ENCODE measurements around the gene XPO6.
A peak's percentile ranks its signal among the peaks of the same experiment; 100 is the strongest.

Gene XPO6

DNA sequence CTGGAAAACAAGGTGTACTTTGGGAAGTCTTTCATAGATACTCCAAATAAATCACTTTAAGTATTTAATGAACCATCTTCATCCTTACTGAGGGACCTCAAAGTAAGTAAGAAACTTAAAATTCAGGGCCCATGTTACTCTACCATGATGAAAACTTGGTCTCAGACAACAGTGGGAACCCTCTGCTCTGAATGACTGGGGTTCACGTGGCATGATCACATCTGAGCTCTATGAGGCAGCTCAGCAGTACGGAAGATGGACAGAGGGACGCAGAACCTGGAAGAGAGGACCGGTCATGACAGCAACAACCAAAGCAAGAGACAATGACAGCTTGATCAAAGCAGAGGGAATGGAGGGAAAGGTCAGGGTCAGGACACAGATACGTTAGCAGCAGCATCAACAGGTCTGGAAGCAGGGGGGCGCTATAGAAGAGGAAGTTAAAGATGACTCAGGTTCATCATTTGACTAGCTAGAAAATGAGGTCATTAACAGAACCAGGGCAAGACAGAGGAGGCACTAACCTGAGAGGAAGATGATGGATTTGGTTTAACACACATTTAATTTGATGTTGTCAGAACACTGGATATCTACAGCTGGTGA, 9.5 kb downstream of the XPO6 start:
- Histone ChIP-seq H3K79me2 (ENCODE audit: control insufficient read depth, insufficient read depth, low read length) (peaks cover 53% of the 10 kb centered on the region), H4K8ac (ENCODE audit: low read depth, low read length) (no peak overlapping the region), H3K4ac (ENCODE audit: low read depth, low read length) (no peak overlapping the region), H2BK5ac (ENCODE audit: low read length) (no peak overlapping the region), H3K4me1 (ENCODE audit: control insufficient read depth, low read depth, low read length) (peaks cover 4% of the 10 kb centered on the region), H3K36me3 (ENCODE audit: control insufficient read depth, insufficient read depth, low read length) (peaks cover 9% of the 10 kb centered on the region), H2BK15ac (replicated peaks; ENCODE audit: low read depth) (no peak overlapping the region), H3K27me3 (ENCODE audit: insufficient read depth, low read length, poor library complexity) (no peaks in the 10 kb centered on the region), H2BK120ac (ENCODE audit: low read depth, low read length) (no peak overlapping the region), H3K79me1 (ENCODE audit: low read length) (peaks cover 33% of the 10 kb centered on the region), H3K4me2 (ENCODE audit: low read length) (no peak overlapping the region), H3K56ac (ENCODE audit: low read length) (no peak overlapping the region), H3K4me3 (ENCODE audit: low read length) (no peak overlapping the region), H2AK5ac (ENCODE audit: low read length) (no peak overlapping the region), H3K23ac (ENCODE audit: low read length) (no peak overlapping the region), H3K18ac (ENCODE audit: low read length) (no peak overlapping the region), H3K9ac (ENCODE audit: low read length) (no peak overlapping the region), H3K27ac (ENCODE audit: low read depth, low read length) (no peak overlapping the region), H4K5ac (ENCODE audit: low read length) (no peak overlapping the region)
- peak; percentile 62 for DNase-seq
- WGBS (ENCODE audit: extremely low coverage, insufficient coverage, low lambda C conversion rate): no CpG with 5 or more reads among the region's 6 CpGs

DNA sequence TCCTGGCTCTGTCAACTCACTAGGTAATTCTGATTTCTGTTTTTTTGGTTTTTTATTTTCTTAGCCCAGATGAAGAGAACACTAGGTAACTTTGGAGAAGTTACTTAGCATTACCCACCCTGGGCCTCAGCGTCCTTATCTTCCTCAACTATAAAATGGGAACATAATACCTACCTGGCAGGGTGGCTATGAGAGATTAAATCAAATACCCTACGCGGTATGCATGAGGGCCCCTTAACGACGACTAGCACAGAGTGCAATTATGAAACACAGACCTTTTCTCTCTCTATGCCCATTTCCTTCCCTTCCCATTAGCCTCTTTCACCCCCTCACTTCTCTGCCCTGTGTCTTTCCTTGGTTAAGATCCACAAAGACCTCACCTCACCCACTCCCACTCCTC, 11.1 kb downstream of the XPO6 start:
- Histone ChIP-seq H2BK5ac (ENCODE audit: low read length) (no peak overlapping the region), H3K4me2 (ENCODE audit: low read length) (no peak overlapping the region), H4K5ac (ENCODE audit: low read length) (no peak overlapping the region), H3K56ac (ENCODE audit: low read length) (no peak overlapping the region), H3K4me3 (ENCODE audit: low read length) (no peak overlapping the region), H3K18ac (ENCODE audit: low read length) (no peak overlapping the region), H3K4ac (ENCODE audit: low read depth, low read length) (no peak overlapping the region), H3K27ac (ENCODE audit: low read depth, low read length) (no peak overlapping the region), H4K8ac (ENCODE audit: low read depth, low read length) (no peak overlapping the region), H2BK120ac (ENCODE audit: low read depth, low read length) (no peak overlapping the region), H3K27me3 (ENCODE audit: insufficient read depth, low read length, poor library complexity) (no peaks in the 10 kb centered on the region), H2BK15ac (replicated peaks; ENCODE audit: low read depth) (no peak overlapping the region), H3K36me3 (ENCODE audit: control insufficient read depth, insufficient read depth, low read length) (peaks cover 8% of the 10 kb centered on the region), H3K9ac (ENCODE audit: low read length) (no peak overlapping the region), H3K4me1 (ENCODE audit: control insufficient read depth, low read depth, low read length) (peaks cover 4% of the 10 kb centered on the region), H3K23ac (ENCODE audit: low read length) (peak overlapping the region; percentile 24), H2AK5ac (ENCODE audit: low read length) (no peak overlapping the region), H3K79me2 (ENCODE audit: control insufficient read depth, insufficient read depth, low read length) (peaks cover 58% of the 10 kb centered on the region), H3K79me1 (ENCODE audit: low read length) (peaks cover 39% of the 10 kb centered on the region)
- no peak for DNase-seq
- WGBS (ENCODE audit: extremely low coverage, insufficient coverage, low lambda C conversion rate): no CpG with 5 or more reads among the region's 5 CpGs

DNA sequence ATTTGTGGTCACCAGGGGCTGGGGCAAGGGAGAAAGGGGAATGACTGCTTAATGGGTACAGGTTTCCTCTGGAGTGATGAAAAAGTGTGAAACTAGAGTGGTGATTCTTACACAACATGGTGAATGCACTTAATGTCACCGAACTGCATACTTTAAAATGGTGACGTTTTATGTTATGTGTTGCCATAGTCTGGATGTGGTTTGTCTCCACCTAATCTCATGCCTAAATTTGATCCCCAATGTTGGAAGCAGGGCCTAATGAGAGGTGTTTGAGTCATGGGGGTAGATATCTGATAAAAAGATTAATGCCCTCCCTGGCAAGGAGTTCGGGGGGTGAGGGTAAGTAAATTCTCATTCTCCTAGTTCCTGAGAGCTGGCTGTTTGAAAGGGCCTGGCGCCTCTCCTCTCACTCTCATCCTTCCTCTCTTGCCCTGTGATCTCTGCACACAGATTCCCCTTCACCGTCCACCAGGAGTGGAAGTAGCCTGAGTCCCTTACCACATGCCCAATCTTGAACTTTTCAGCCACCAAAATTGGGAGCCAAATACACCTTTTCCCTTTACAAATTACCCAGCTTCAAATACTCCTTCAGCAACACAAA, 15.3 kb downstream of the XPO6 start:
- peaks cover 3% of the 10 kb centered on the region for H3K36me3 ChIP-seq (ENCODE audit: control insufficient read depth, insufficient read depth, low read length)
- H3K79me1 ChIP-seq (ENCODE audit: low read length): peaks cover 36% of the 10 kb centered on the region
- no peak overlapping the region for H3K4ac ChIP-seq (ENCODE audit: low read depth, low read length)
- no peak overlapping the region for H2BK15ac ChIP-seq (replicated peaks; ENCODE audit: low read depth)
- peaks cover 54% of the 10 kb centered on the region for H3K79me2 ChIP-seq (ENCODE audit: control insufficient read depth, insufficient read depth, low read length)
- no peak overlapping the region for H3K18ac ChIP-seq (ENCODE audit: low read length)
- H4K8ac ChIP-seq (ENCODE audit: low read depth, low read length): no peak overlapping the region
- H2AK5ac ChIP-seq (ENCODE audit: low read length): no peak overlapping the region
- no peak overlapping the region for H3K9ac ChIP-seq (ENCODE audit: low read length)
- no CpG with 5 or more reads among the region's 5 CpGs for whole genome bisulfite sequencing (ENCODE audit: extremely low coverage, insufficient coverage, low lambda C conversion rate)
- H3K27me3 ChIP-seq (ENCODE audit: insufficient read depth, low read length, poor library complexity): no peaks in the 10 kb centered on the region
- H2BK120ac ChIP-seq (ENCODE audit: low read depth, low read length): no peak overlapping the region
- H3K27ac ChIP-seq (ENCODE audit: low read depth, low read length): no peak overlapping the region
- no peak overlapping the region for H3K4me3 ChIP-seq (ENCODE audit: low read length)
- H3K4me1 ChIP-seq (ENCODE audit: control insufficient read depth, low read depth, low read length): peaks cover 6% of the 10 kb centered on the region
- no peak overlapping the region for H4K5ac ChIP-seq (ENCODE audit: low read length)
- H3K4me2 ChIP-seq (ENCODE audit: low read length): no peak overlapping the region
- no peak overlapping the region for H3K56ac ChIP-seq (ENCODE audit: low read length)
- DNase-seq: no peak
- H2BK5ac ChIP-seq (ENCODE audit: low read length): no peak overlapping the region
- no peak overlapping the region for H3K23ac ChIP-seq (ENCODE audit: low read length)

DNA sequence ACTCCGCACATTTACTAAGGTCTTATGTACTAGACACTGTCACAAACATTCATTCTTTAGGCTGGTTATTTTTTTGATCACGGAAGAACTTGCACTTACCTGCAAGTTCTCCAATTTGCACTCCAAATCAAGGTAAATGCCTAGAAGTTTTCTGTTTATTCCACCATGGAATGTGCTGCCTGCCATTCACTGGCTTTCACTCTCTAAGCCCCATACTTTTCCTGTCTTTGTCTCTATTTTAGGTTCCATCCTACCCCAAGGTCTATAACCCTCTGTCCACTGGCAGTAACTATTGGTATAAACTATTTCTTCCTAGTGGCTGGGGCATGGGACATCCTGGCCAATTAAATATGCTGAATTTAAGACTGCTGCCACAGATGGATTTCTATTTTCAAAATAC, 15.9 kb downstream of the XPO6 start:
- WGBS (ENCODE audit: extremely low coverage, insufficient coverage, low lambda C conversion rate): no CpG with 5 or more reads among the region's 2 CpGs
- no peak overlapping the region for H3K4ac ChIP-seq (ENCODE audit: low read depth, low read length)

DNA sequence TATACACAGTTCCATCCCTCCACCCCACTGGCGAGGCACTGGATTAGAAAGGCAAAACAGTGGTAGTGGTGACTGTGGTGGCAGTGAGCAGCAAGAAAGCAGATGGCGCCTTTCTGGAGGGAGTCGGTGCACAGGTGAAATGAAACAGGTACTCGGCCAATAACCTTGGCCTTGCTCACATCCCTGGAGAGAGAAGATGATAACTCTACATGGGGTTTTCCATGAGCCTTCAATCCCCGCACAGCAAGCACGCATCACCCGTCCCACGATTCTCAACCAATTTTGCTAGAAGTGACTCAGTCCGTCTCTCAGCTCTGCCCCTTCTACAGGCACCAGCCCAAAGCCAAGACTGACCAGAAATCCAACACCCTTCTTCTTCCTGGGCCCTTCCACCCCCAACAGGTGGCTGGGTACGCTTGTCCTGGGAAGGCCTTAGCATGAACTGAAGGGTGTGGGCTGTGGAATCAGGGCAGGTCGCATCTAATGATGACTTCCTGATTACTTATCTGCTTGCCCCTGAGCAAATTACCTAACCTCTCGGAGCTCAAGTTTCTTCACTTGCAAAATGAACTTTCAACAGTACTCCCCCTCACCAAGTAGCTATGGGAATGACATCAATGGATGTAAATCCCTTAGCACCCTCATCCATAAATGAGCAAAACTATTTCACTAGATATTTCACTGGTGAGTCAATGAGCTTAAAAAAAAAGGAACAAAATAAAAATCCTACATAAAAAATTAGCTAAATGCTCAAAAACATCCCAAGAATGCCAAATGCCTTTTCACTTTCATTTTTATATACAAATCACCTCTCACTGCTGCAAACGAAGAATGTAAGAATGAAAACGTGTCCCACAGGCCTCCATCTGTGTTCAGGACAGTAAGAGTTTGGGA, 18.0 kb downstream of the XPO6 start:
- Histone ChIP-seq H3K4me2 (ENCODE audit: low read length) (no peak overlapping the region), H3K18ac (ENCODE audit: low read length) (no peak overlapping the region), H2BK120ac (ENCODE audit: low read depth, low read length) (no peak overlapping the region), H4K8ac (ENCODE audit: low read depth, low read length) (no peak overlapping the region), H3K79me2 (ENCODE audit: control insufficient read depth, insufficient read depth, low read length) (peaks cover 62% of the 10 kb centered on the region), H3K27me3 (ENCODE audit: insufficient read depth, low read length, poor library complexity) (no peaks in the 10 kb centered on the region), H3K36me3 (ENCODE audit: control insufficient read depth, insufficient read depth, low read length) (peaks cover 3% of the 10 kb centered on the region), H3K23ac (ENCODE audit: low read length) (no peak overlapping the region), H3K56ac (ENCODE audit: low read length) (no peak overlapping the region), H4K5ac (ENCODE audit: low read length) (no peak overlapping the region), H2AK5ac (ENCODE audit: low read length) (no peak overlapping the region), H3K4ac (ENCODE audit: low read depth, low read length) (no peak overlapping the region), H3K4me1 (ENCODE audit: control insufficient read depth, low read depth, low read length) (peaks cover 6% of the 10 kb centered on the region), H2BK15ac (replicated peaks; ENCODE audit: low read depth) (no peak overlapping the region), H3K4me3 (ENCODE audit: low read length) (no peak overlapping the region), H3K27ac (ENCODE audit: low read depth, low read length) (no peak overlapping the region), H2BK5ac (ENCODE audit: low read length) (no peak overlapping the region), H3K9ac (ENCODE audit: low read length) (no peak overlapping the region), H3K79me1 (ENCODE audit: low read length) (peaks cover 36% of the 10 kb centered on the region)
- no CpG with 5 or more reads among the region's 14 CpGs for WGBS (ENCODE audit: extremely low coverage, insufficient coverage, low lambda C conversion rate)
- DNase-seq: peak; percentile 77

More for the DNA sequence above, 15.9 kb downstream of the XPO6 start:
- no peak overlapping the region for H2BK5ac ChIP-seq (ENCODE audit: low read length)
- no peak overlapping the region for H3K18ac ChIP-seq (ENCODE audit: low read length)
- H4K5ac ChIP-seq (ENCODE audit: low read length): no peak overlapping the region
- no peak overlapping the region for H4K8ac ChIP-seq (ENCODE audit: low read depth, low read length)
- no peak overlapping the region for H2BK15ac ChIP-seq (replicated peaks; ENCODE audit: low read depth)
- H3K27ac ChIP-seq (ENCODE audit: low read depth, low read length): no peak overlapping the region
- H2AK5ac ChIP-seq (ENCODE audit: low read length): no peak overlapping the region
- H3K36me3 ChIP-seq (ENCODE audit: control insufficient read depth, insufficient read depth, low read length): peaks cover 3% of the 10 kb centered on the region
- H3K27me3 ChIP-seq (ENCODE audit: insufficient read depth, low read length, poor library complexity): no peaks in the 10 kb centered on the region
- no peak overlapping the region for H3K4me2 ChIP-seq (ENCODE audit: low read length)
- no peak overlapping the region for H3K9ac ChIP-seq (ENCODE audit: low read length)
- H3K79me2 ChIP-seq (ENCODE audit: control insufficient read depth, insufficient read depth, low read length): peaks cover 53% of the 10 kb centered on the region
- peaks cover 6% of the 10 kb centered on the region for H3K4me1 ChIP-seq (ENCODE audit: control insufficient read depth, low read depth, low read length)
- H3K4me3 ChIP-seq (ENCODE audit: low read length): no peak overlapping the region
- H3K56ac ChIP-seq (ENCODE audit: low read length): no peak overlapping the region
- no peak overlapping the region for H2BK120ac ChIP-seq (ENCODE audit: low read depth, low read length)
- no peak overlapping the region for H3K23ac ChIP-seq (ENCODE audit: low read length)
- peaks cover 36% of the 10 kb centered on the region for H3K79me1 ChIP-seq (ENCODE audit: low read length)
- no peak for DNase-seq
